Colonic mucosa (tissue), 4 donors: ENCODE measurements around the gene SGPL1. TPM values are rescaled to one million over a fixed set of nuclear protein-coding genes. Genes with fewer than 3 reads are reported as not detected.
A peak's percentile ranks its signal among the peaks of the same experiment; 100 is the strongest.

Source experiments
- DNase-seq: peaks from one replicate; pipeline ENCODE4 v3.0.0-alpha.2; 2020
- H3K27ac ChIP-seq: fragments of 200-600 bp; one replicate; pipeline ENCODE4 v1.8.0; 2021
- H3K27me3 ChIP-seq: fragments of 200-600 bp; one replicate; pipeline ENCODE4 v1.8.0; 2021
- H3K36me3 ChIP-seq: fragments of 200-600 bp; one replicate; pipeline ENCODE4 v1.8.0; 2021
- H3K4me1 ChIP-seq: fragments of 200-600 bp; one replicate; pipeline ENCODE4 v1.8.0; 2021; ENCODE audit warnings: mild to moderate bottlenecking
- H3K4me3 ChIP-seq: fragments of 200-600 bp; one replicate; pipeline ENCODE4 v1.8.0; 2021
- H3K9ac ChIP-seq, 2 donors: one replicate each; pipeline ENCODE4 v1.7.0; 2013; ENCODE audit warnings: control low read depth in 2 of 2, low read depth in 2 of 2, low read length in 2 of 2
- H3K9me3 ChIP-seq: fragments of 200-600 bp; one replicate; pipeline ENCODE4 v1.8.0; 2021
- intact Hi-C: fragments of 100-400 bp; cut with DNase I; formaldehyde crosslinking; loops from one replicate; pipeline ENCODE4 v1.14.1; 2022
- total RNA-seq, 2 donors: library from RNA; stranded (reverse); fragmentation: NEBNext Ultra II Directional in 1 of 2; extraction: Animal tissue kit (Norgen Biotek cat#: 25700) in 1 of 2; gene quantifications; one replicate each; pipeline ENCODE4 v1.2.1, GENCODE V29; 2021
- TF ChIP-seq, protein P1 (sequence below): fragments of 200-600 bp; IDR thresholded peaks from one replicate; pipeline ENCODE4 v1.8.0; 2022; ENCODE audit warnings: antibody characterized with exemption, mild to moderate bottlenecking
- donor health status: healthy.
- donor health status: DM: no; HTN: no; CAD: no.
- donor health status: DM: no; HTN: no; CAD: no.

SGPL1 gene
- total RNA-seq, 2 donors from 2014 or later: 59.8 to 67.6 TPM

DNA sequence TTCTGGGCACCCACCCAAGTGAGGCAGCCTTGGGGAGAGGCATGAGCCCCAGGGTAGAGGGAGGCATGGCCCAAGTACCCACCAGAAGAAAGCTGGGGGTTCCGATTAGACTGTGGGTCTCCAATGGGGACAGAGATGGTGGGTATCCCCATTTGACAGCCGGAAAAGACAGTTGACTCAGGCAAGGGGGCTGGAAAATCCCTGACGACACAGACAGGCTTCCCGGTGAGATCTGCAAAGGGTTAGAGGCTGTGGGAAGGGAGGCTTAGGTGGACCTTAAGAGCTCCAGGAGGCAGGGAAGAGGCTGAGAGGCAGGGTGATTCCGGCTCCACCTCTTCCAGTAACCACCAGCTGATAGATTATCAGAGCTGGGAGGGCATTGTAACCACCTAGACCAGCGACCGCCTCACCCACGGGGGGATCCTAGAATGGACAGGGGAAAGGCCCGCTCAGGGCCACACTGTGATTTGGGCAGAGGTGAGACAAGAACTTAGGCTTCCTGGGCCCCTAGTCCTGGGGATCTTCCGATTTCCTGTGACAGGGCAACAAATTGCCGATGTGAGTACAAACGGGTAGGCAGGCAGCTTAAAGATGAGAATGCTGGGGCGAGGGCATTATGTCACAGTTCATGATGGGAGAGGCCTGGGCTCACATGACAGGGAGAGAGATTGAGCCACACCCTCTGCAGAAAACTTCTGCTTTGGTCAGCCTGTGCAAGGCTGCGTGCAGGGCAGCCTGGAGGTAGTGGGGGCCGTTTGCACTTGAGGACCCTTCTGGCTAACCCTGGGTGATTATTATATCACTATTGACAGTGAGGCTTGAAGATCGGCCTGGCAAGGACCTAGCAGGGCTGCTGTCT, 36.0 kb upstream of the SGPL1 start:
- Histone ChIP-seq H3K4me3 (no peak overlapping the region), H3K27ac (no peak overlapping the region), H3K27me3 (no peaks in the 10 kb centered on the region), H3K9me3 (no peaks in the 10 kb centered on the region), H3K9ac (no peak overlapping the region), H3K36me3 (no peaks in the 10 kb centered on the region), H3K4me1 (no peaks in the 10 kb centered on the region)
- DNase-seq: peak; percentile 48
- TF ChIP-seq, protein P1, sequence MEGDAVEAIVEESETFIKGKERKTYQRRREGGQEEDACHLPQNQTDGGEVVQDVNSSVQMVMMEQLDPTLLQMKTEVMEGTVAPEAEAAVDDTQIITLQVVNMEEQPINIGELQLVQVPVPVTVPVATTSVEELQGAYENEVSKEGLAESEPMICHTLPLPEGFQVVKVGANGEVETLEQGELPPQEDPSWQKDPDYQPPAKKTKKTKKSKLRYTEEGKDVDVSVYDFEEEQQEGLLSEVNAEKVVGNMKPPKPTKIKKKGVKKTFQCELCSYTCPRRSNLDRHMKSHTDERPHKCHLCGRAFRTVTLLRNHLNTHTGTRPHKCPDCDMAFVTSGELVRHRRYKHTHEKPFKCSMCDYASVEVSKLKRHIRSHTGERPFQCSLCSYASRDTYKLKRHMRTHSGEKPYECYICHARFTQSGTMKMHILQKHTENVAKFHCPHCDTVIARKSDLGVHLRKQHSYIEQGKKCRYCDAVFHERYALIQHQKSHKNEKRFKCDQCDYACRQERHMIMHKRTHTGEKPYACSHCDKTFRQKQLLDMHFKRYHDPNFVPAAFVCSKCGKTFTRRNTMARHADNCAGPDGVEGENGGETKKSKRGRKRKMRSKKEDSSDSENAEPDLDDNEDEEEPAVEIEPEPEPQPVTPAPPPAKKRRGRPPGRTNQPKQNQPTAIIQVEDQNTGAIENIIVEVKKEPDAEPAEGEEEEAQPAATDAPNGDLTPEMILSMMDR: no peak
- intact Hi-C loops: no loop called here

DNA sequence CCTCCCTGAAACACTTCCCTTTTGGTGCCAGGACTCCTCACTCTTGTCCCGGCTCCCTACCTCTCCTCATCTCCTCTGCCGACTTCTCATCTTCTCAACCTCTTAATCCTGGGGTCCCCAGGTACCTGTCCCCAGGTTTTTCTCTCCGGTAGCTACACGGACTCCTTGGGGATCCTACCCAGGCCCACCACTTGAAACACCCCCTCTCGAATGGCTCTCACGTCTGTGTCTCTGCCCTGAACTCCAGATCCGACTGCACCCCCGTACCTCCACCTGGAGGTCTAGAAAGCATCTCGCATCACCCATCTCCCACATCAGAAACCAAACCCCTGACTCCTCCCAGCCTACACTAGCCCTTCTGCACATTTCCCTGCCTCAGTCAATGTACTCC, 35.4 kb upstream of the SGPL1 start:
- Histone ChIP-seq H3K9me3 (no peaks in the 10 kb centered on the region), H3K36me3 (no peaks in the 10 kb centered on the region), H3K27me3 (no peaks in the 10 kb centered on the region), H3K27ac (no peak overlapping the region), H3K9ac (no peak overlapping the region), H3K4me1 (no peaks in the 10 kb centered on the region), H3K4me3 (no peak overlapping the region)
- TF ChIP-seq, protein P1: no peak
- intact Hi-C loops: no loop called here
- no peak for DNase-seq

DNA sequence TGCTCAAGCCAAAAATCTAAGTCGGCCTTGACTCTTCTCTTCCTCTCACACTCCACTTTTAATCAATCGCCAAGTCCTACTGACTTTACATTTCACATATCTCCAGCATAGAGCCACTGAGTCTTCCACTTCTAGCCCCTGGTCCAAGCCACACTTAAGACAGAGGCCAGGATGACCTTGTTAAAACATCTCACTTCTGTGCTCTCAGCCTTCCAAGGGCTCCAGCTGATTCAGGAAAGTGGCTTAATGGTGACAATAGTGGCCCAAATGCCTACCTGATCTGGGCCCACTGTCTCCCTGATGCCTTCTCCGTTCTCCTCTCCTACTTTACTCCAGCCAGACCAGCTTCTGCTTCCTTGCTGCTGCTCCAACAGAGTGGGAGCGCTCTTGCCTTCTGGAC, 35.0 kb upstream of the SGPL1 start:
- intact Hi-C loops: no loop called here

DNA sequence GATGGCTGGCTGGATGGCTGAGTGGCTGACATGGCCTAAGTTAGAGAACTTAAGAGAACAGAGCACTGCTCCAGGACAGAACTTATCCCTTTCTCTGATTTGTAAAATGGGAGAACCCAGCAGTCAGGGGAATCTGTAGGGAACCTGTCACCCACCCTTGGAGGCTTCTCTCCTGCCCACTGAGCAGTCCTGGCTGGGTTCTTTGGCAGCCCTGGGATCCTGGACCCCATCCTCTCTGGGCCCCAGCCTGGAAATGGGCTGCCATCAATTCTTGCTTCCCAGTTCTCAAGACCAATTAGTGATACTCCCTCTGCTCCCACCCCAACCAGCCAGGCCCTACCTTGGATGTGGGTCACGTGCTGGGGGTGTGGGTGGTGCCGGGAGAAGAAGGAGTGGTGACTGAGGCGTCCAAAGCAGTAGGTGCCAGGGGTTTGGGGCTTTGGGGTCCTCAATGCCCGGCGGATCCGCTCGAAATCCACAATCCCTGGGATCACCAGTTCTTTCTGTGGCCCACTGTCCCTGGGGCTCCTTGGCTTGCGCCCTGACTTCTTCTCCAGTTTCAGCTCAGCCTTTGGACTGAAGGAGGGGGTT, 34.2 kb upstream of the SGPL1 start:
- Histone ChIP-seq H3K4me3 (no peak overlapping the region), H3K36me3 (no peaks in the 10 kb centered on the region), H3K9me3 (no peaks in the 10 kb centered on the region), H3K4me1 (no peaks in the 10 kb centered on the region), H3K9ac (no peak overlapping the region), H3K27me3 (no peaks in the 10 kb centered on the region), H3K27ac (no peak overlapping the region)
- no peak for DNase-seq
- intact Hi-C loops: no loop called here
- TF ChIP-seq, protein P1: no peak

More for the DNA sequence above, 35.0 kb upstream of the SGPL1 start:
- H3K36me3 ChIP-seq: no peaks in the 10 kb centered on the region
- H3K9ac ChIP-seq: no peak overlapping the region
- no peaks in the 10 kb centered on the region for H3K27me3 ChIP-seq
- H3K27ac ChIP-seq: no peak overlapping the region
- no peak overlapping the region for H3K4me3 ChIP-seq
- no peaks in the 10 kb centered on the region for H3K4me1 ChIP-seq
- DNase-seq: no peak
- TF ChIP-seq, protein P1: no peak
- H3K9me3 ChIP-seq: no peaks in the 10 kb centered on the region

DNA sequence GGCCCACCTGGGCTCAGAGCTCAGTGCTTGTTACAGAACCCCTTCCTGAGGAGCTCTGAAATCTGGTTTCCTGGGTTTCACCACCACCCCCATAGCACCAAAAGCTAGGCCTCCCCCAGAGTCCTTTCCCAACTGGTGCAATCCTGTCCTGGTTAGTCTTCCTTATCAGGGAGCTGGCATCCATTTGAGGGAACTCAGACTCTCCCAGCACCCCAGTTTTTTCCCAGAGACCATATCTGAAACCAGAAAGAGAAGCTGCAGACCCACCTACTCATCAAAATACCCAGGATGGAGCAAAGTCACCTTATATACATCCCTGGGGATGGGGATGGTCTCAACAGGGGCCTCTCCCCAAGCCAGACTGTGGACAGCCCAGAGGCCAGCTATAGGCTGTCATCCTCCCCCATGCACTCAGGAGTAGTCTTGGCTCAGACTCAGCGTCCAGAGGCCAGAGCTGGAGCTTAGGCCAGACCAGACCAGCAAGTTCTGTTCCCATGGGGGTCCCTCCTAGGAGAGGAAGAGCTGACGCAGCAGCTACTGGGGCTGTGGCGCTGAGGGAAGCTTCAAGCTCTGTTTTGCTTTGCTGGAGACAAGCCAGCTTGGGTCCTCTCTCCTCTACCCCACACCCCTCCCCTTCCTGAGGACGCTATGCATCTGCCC, 33.5 kb upstream of the SGPL1 start:
- H3K9me3 ChIP-seq: no peaks in the 10 kb centered on the region
- intact Hi-C loops: no loop called here
- no peaks in the 10 kb centered on the region for H3K4me1 ChIP-seq
- no peak for DNase-seq
- no peaks in the 10 kb centered on the region for H3K27me3 ChIP-seq
- no peak overlapping the region for H3K4me3 ChIP-seq
- no peak overlapping the region for H3K9ac ChIP-seq
- H3K36me3 ChIP-seq: no peaks in the 10 kb centered on the region
- TF ChIP-seq, protein P1: no peak
- H3K27ac ChIP-seq: no peak overlapping the region
